GM10847 (cell line): ENCODE data around the gene CTSV.

Experiments used
- POLR2A ChIP-seq: IDR thresholded peaks from 2 replicates; pipeline ENCODE4 v1.6.1; 2011; ENCODE audit not compliant: insufficient read length; ENCODE audit errors: extremely low read depth

CTSV gene

DNA sequence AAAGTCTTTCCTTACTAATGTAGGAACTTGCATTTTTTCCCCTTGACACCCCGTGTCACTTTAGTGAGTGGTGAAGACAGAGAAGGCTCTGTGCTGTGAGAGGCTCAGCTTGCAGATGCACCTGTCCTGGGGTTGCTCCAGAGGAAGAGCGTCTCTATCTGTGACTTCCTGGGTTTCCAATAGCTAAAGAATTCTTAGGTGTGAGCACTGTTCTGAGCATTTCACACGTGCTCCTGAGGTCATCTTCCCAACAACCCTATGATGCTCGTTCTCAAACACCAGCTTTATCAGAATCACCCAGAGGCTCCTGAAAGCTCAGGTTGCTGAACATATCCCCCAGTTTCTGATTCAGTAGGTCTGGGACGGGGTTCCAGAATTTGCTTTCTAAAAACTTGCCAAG is 6.4 kb upstream of the CTSV start:
- no peak for TF ChIP-seq POLR2A

DNA sequence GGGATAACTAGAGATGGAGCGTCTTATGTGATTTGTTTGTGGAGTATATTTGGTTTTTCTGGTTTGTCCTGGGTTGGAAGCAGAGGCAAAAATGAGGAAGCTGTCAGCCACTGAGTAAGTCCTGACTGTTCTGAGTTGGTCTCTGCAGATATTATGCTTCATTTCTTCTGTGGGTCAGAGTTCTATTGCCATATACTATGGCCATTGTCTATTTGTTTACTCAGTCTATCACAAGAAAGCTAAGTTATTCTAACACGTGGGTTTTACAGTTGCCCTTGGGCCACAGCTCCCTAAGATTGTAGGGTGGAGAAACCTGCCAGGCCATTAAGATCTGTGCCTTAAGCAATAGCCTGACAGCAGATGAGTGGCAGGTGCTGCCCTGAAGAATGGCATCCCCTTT is 3.0 kb upstream of the CTSV start:
- no peak for TF ChIP-seq POLR2A

DNA sequence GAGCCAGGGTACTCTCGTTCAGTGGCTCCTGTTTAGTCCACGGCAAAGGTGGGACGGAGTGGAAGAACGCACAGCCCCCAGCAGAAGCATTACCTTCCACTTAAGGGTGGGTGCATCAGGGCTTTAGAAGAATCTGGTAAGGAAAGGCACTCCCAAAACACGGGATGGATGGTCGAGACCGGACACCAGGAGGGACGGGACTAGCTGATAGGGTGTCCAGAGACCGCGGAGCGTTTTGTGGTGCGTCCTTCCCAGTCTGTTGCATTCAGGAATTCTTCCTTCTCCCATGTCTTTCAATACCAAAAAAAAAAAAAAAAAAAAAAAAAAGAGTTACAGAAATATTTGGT is 545 bp upstream of the CTSV start:
- no peak for TF ChIP-seq POLR2A
